Sigmoid colon (tissue), 3 donors: ENCODE data around the gene WIF1.

Experiments
- CTCF ChIP-seq, 4 experiments: fragments of 450-650 bp in 3 of 4; fragments of 200-600 bp in 1 of 4; IDR thresholded peaks; one replicate each; pipeline ENCODE4 v1.5.1; 2016 to 2019; ENCODE audit warnings: antibody characterized with exemption in 4 of 4, mild to moderate bottlenecking in 3 of 4, moderate library complexity in 2 of 4
- POLR2A ChIP-seq, 2 donors: fragments of 450-650 bp; IDR thresholded peaks; one replicate each; pipeline ENCODE4 v1.6.1; 2016; ENCODE audit warnings: antibody characterized with exemption in 2 of 2, mild to moderate bottlenecking in 2 of 2, moderate library complexity in 2 of 2

- TF ChIP-seq CTCF (IDR thresholded peaks at IDR 0.05) (no peak), POLR2A (IDR thresholded peaks at IDR 0.05) (no peak)
Observed at GRCh38 chr12:65069336-65069735, 51.8 kb downstream of the WIF1 start.
